ENCODE measurements around the gene TPSAB1. TPM values are rescaled to one million over a fixed set of nuclear protein-coding genes. Genes with fewer than 3 reads are reported as not detected.
"Not testable (repeated sequence)": the region's sequence is repeated elsewhere in the genome, so short reads cannot be mapped to it uniquely, and the experiment has no call there.

The TPSAB1 gene
- total RNA-seq, 1 donor from 2014 or later = not detected

- DNase-seq (ENCODE audit: low read depth in 2 of 2) = no peak
Measured at GRCh38 chr16:1223355-1224214, 16.9 kb upstream of the TPSAB1 start.

GRCh38 chr16:1224558-1224957 is 15.9 kb upstream of the TPSAB1 start:
- DNase-seq (ENCODE audit: low read depth in 2 of 2) = no peak

GRCh38 chr16:1225051-1225451 is 15.5 kb upstream of the TPSAB1 start, which contains the start of gene TPSG1:
TSS of gene TPSG1 (minus strand) at chr16:1225268. CDS start at chr16:1225252, 16 bp downstream.
- DNase-seq (ENCODE audit: low read depth in 2 of 2) = no peak

GRCh38 chr16:1225728-1226311 is 14.7 kb upstream of the TPSAB1 start:
- DNase-seq (ENCODE audit: low read depth in 2 of 2) = not testable (repeated sequence)

GRCh38 chr16:1226692-1227091 is 13.8 kb upstream of the TPSAB1 start:
- not testable (repeated sequence) for DNase-seq (ENCODE audit: low read depth in 2 of 2)

GRCh38 chr16:1228227-1228626 is 12.3 kb upstream of the TPSAB1 start:
- not testable (repeated sequence) for DNase-seq (ENCODE audit: low read depth in 2 of 2)

GRCh38 chr16:1229476-1229875 is 11.0 kb upstream of the TPSAB1 start:
- DNase-seq (ENCODE audit: low read depth in 2 of 2) = not testable (repeated sequence)

- DNase-seq (ENCODE audit: low read depth in 2 of 2) = not testable (repeated sequence)
Measured at GRCh38 chr16:1230084-1230470, 10.4 kb upstream of the TPSAB1 start, which contains the start of gene TPSB2. TSS of gene TPSB2 (minus strand) at chr16:1230184. CDS start at chr16:1229951, 233 bp downstream.

GRCh38 chr16:1230471-1231212 is 9.9 kb upstream of the TPSAB1 start:
- DNase-seq (ENCODE audit: low read depth in 2 of 2) = not testable (repeated sequence)

GRCh38 chr16:1231301-1231700 is 9.2 kb upstream of the TPSAB1 start:
- not testable (repeated sequence) for DNase-seq (ENCODE audit: low read depth in 2 of 2)

- not testable (repeated sequence) for DNase-seq (ENCODE audit: low read depth in 2 of 2)
Measured at GRCh38 chr16:1232049-1232748, 8.3 kb upstream of the TPSAB1 start.

GRCh38 chr16:1236659-1237058 is 3.8 kb upstream of the TPSAB1 start:
- not testable (repeated sequence) for DNase-seq (ENCODE audit: low read depth in 2 of 2)

GRCh38 chr16:1237990-1238389 is 2.5 kb upstream of the TPSAB1 start:
- no peak for DNase-seq (ENCODE audit: low read depth in 2 of 2)

GRCh38 chr16:1238909-1239308 is 1.6 kb upstream of the TPSAB1 start:
- not testable (repeated sequence) for DNase-seq (ENCODE audit: low read depth in 2 of 2)

- not testable (repeated sequence) for DNase-seq (ENCODE audit: low read depth in 2 of 2)
Measured at GRCh38 chr16:1239575-1239974, 930 bp upstream of the TPSAB1 start.

- DNase-seq (ENCODE audit: low read depth in 2 of 2) = not testable (repeated sequence)
Measured at GRCh38 chr16:1241081-1241480, 576 bp downstream of the TPSAB1 start.

GRCh38 chr16:1243363-1243762 is 2.9 kb downstream of the TPSAB1 start:
- DNase-seq (ENCODE audit: low read depth in 2 of 2) = not testable (repeated sequence)

- not testable (repeated sequence) for DNase-seq (ENCODE audit: low read depth in 2 of 2)
Measured at GRCh38 chr16:1243907-1244850, 3.7 kb downstream of the TPSAB1 start.

- DNase-seq (ENCODE audit: low read depth in 2 of 2) = no peak
Measured at GRCh38 chr16:1244881-1245280, 4.4 kb downstream of the TPSAB1 start.

GRCh38 chr16:1245452-1246020 is 5.0 kb downstream of the TPSAB1 start:
- DNase-seq (ENCODE audit: low read depth in 2 of 2) = no peak

All from dermis microvascular lymphatic vessel endothelial cell (primary cell).